ENCODE measurements around the gene PRKN.

The PRKN gene

GRCh38 chr6:161940519-161940918, 787.0 kb downstream of the PRKN start:
- TF ChIP-seq POLR2A (IDR thresholded peaks at IDR 0.05; ENCODE audit: extremely low read depth, insufficient read length): no peak
- no peak for TF ChIP-seq MAX (IDR thresholded peaks at IDR 0.05; ENCODE audit: low read depth, low read length)
- no peak for TF ChIP-seq CTCF (IDR thresholded peaks at IDR 0.05; ENCODE audit: low read depth, low read length)
- TF ChIP-seq MYC (IDR thresholded peaks at IDR 0.05; ENCODE audit: low read depth, low read length): no peak

GRCh38 chr6:161926324-161926723, 801.2 kb downstream of the PRKN start:
- no peak for DNase-seq (ENCODE audit: low read depth)
- H3K4me3 ChIP-seq (ENCODE audit: low read depth, low read length): no peak overlapping the region
- TF ChIP-seq CTCF (IDR thresholded peaks at IDR 0.05; ENCODE audit: low read depth, low read length): no peak
- no peak for TF ChIP-seq MYC (IDR thresholded peaks at IDR 0.05; ENCODE audit: low read depth, low read length)
- TF ChIP-seq POLR2A (IDR thresholded peaks at IDR 0.05; ENCODE audit: extremely low read depth, insufficient read length): no peak
- no peak for TF ChIP-seq MAX (IDR thresholded peaks at IDR 0.05; ENCODE audit: low read depth, low read length)

More at GRCh38 chr6:161940519-161940918, 787.0 kb downstream of the PRKN start:
- H3K4me3 ChIP-seq (ENCODE audit: low read depth, low read length): no peak overlapping the region
- no peak for DNase-seq (ENCODE audit: low read depth)

- no peak overlapping the region for H3K4me3 ChIP-seq (ENCODE audit: low read depth, low read length)
- TF ChIP-seq MAX (IDR thresholded peaks at IDR 0.05; ENCODE audit: low read depth, low read length) (no peak), MYC (IDR thresholded peaks at IDR 0.05; ENCODE audit: low read depth, low read length) (no peak), POLR2A (IDR thresholded peaks at IDR 0.05; ENCODE audit: extremely low read depth, insufficient read length) (no peak), CTCF (IDR thresholded peaks at IDR 0.05; ENCODE audit: low read depth, low read length) (no peak)
- no peak for DNase-seq (ENCODE audit: low read depth)
Observed at GRCh38 chr6:161924516-161925116, 803.0 kb downstream of the PRKN start.

- DNase-seq (ENCODE audit: low read depth): peak; percentile 78
- no peak overlapping the region for H3K4me3 ChIP-seq (ENCODE audit: low read depth, low read length)
- TF ChIP-seq POLR2A (IDR thresholded peaks at IDR 0.05; ENCODE audit: extremely low read depth, insufficient read length) (no peak), CTCF (IDR thresholded peaks at IDR 0.05; ENCODE audit: low read depth, low read length) (peak; percentile 57), MAX (IDR thresholded peaks at IDR 0.05; ENCODE audit: low read depth, low read length) (peak; percentile 79), MYC (IDR thresholded peaks at IDR 0.05; ENCODE audit: low read depth, low read length) (peak; percentile 81)
Observed at GRCh38 chr6:161922631-161923119, 804.9 kb downstream of the PRKN start.

GRCh38 chr6:161921602-161922395, 805.8 kb downstream of the PRKN start:
- no peak for DNase-seq (ENCODE audit: low read depth)
- H3K4me3 ChIP-seq (ENCODE audit: low read depth, low read length): no peak overlapping the region
- TF ChIP-seq MYC (IDR thresholded peaks at IDR 0.05; ENCODE audit: low read depth, low read length) (no peak), MAX (IDR thresholded peaks at IDR 0.05; ENCODE audit: low read depth, low read length) (no peak), POLR2A (IDR thresholded peaks at IDR 0.05; ENCODE audit: extremely low read depth, insufficient read length) (no peak), CTCF (IDR thresholded peaks at IDR 0.05; ENCODE audit: low read depth, low read length) (no peak)
